K562 (cell line): Measurements from ENCODE around the gene ALKBH2. TPM values are rescaled to one million over a fixed set of nuclear protein-coding genes. Genes with fewer than 3 reads are reported as not detected.

Experiments used
- CREBBP ChIP-seq: IDR thresholded peaks from one replicate; pipeline ENCODE4 v1.6.1; 2012; ENCODE audit warnings: low read depth, mild to moderate bottlenecking, control low read depth, inconsistent platforms, low read length
- EP400 ChIP-seq: fragments of 450-650 bp; IDR thresholded peaks from 2 replicates; pipeline ENCODE4 v1.6.1; 2017; ENCODE audit warnings: antibody characterized with exemption, mild to moderate bottlenecking, moderate library complexity
- NONO ChIP-seq, 2 experiments: fragments of 200-400 bp in 1 of 2; fragments of 450-650 bp in 1 of 2; formaldehyde crosslinking in 1 of 2; IDR thresholded peaks; 2 replicates each; pipeline ENCODE4 v1.6.1; 2017; ENCODE audit warnings: low read depth in 2 of 2, mild to moderate bottlenecking in 2 of 2, moderate library complexity in 2 of 2, low read length in 1 of 2
- PML ChIP-seq: IDR thresholded peaks from 2 replicates; pipeline ENCODE4 v1.6.1; 2012; ENCODE audit warnings: low read length, inconsistent platforms
- PTTG1 ChIP-seq: fragments of 450-650 bp; IDR thresholded peaks from 2 replicates; pipeline ENCODE4 v1.6.1; 2016; ENCODE audit warnings: low read depth, mild to moderate bottlenecking, missing genetic modification characterization, missing compliant biosample characterization
- RBM15 ChIP-seq: fragments of 200-400 bp; formaldehyde crosslinking; IDR thresholded peaks from 2 replicates; pipeline ENCODE4 v1.6.1; 2018; ENCODE audit warnings: mild to moderate bottlenecking, low read length, moderate library complexity; ENCODE audit not compliant: insufficient read depth
- SAP30 ChIP-seq: fragments of 200-600 bp; sonication (generic); IDR thresholded peaks from 2 replicates; pipeline ENCODE4 v1.6.1; 2012; ENCODE audit warnings: borderline replicate concordance, low read depth, mild to moderate bottlenecking, moderate library complexity, low read length, control low read depth, inconsistent platforms; ENCODE audit not compliant: insufficient read depth, poor library complexity, severe bottlenecking
- SMAD1 ChIP-seq: fragments of 150-350 bp; IDR thresholded peaks from 2 replicates; pipeline ENCODE4 v1.6.1; 2014; ENCODE audit warnings: low read length, low read depth; ENCODE audit not compliant: partially characterized antibody
- SMARCA5 ChIP-seq: fragments of 450-650 bp; IDR thresholded peaks from 2 replicates; pipeline ENCODE4 v1.6.1; 2016
- TFAM ChIP-seq: fragments of 250-450 bp; sonication (Bioruptor Pico); conservative IDR thresholded peaks from 2 replicates; pipeline ENCODE4 v1.5.0; 2021; ENCODE audit warnings: mild to moderate bottlenecking, moderate library complexity
- ZBED1 ChIP-seq: IDR thresholded peaks from 2 replicates; pipeline ENCODE4 v1.6.1; 2014
- ZNF274 ChIP-seq: IDR thresholded peaks from 2 replicates; pipeline ENCODE4 v1.6.1; 2011; ENCODE audit warnings: low read depth, mild to moderate bottlenecking, low read length, moderate library complexity, borderline replicate concordance
- ZNF695 ChIP-seq: fragments of 450-650 bp; formaldehyde crosslinking; IDR thresholded peaks from 2 replicates; pipeline ENCODE4 v1.4.0; 2020; ENCODE audit warnings: mild to moderate bottlenecking, moderate library complexity
- ZNF699 ChIP-seq: fragments of 250-450 bp; sonication (Bioruptor Pico); IDR thresholded peaks from 2 replicates; pipeline ENCODE4 v1.8.0; 2021; ENCODE audit warnings: mild to moderate bottlenecking, moderate library complexity; ENCODE audit not compliant: insufficient replicate concordance
- polyA plus RNA-seq, 8 experiments: library from polyadenylated mRNA; depleted of rRNA in 4 of 8; stranded (reverse) in 5 of 8; unstranded in 3 of 8; fragments of >200 nt; fragmentation: Nextera tagmentation in 2 of 8; fragmentation: Illumina TruSeq in 1 of 8; extraction: Ambion mirVana in 2 of 8; extraction: Trizol in 1 of 8; gene quantifications; 2 replicates each; pipeline versions ENCODE4 v1.2.1 to v1.2.3, GENCODE V29; 2011 to 2014; ENCODE audit warnings: inconsistent platforms in 1 of 8, missing spikeins in 1 of 8
- total RNA-seq, 7 experiments: library from RNA; depleted of rRNA in 6 of 7; stranded (reverse); fragments of >200 nt in 6 of 7; fragmentation: Illumina TruSeq in 2 of 7; extraction: Trizol in 2 of 7; gene quantifications; 2 replicates each; pipeline versions ENCODE4 v1.2.1 to v1.2.3, GENCODE V29; 2011 to 2021; ENCODE audit warnings: low replicate concordance in 1 of 7
- TF ChIP-seq, protein P1 (sequence below): fragments of 450-650 bp; IDR thresholded peaks from 2 replicates; pipeline ENCODE4 v1.6.1; 2017; ENCODE audit warnings: antibody characterized with exemption
- TF ChIP-seq, protein P2 (sequence below): fragments of 450-650 bp; IDR thresholded peaks from one replicate; pipeline ENCODE4 v1.6.1; 2018; ENCODE audit warnings: mild to moderate bottlenecking, moderate library complexity; ENCODE audit not compliant: partially characterized antibody
- TF ChIP-seq, protein P3 (sequence below): sonication (generic); formaldehyde crosslinking; IDR thresholded peaks from 2 replicates; pipeline ENCODE4 v1.8.0; 2022; ENCODE audit warnings: mild to moderate bottlenecking, missing genetic modification reagents
- TF ChIP-seq, protein P4 (sequence below): fragments of 450-650 bp; IDR thresholded peaks from 2 replicates; pipeline ENCODE4 v1.7.0; 2016; ENCODE audit warnings: borderline replicate concordance
- TF ChIP-seq, protein P5 (sequence below): fragments of 250-450 bp; sonication (Bioruptor Pico); IDR thresholded peaks from 2 replicates; pipeline ENCODE4 v1.5.0; 2020; ENCODE audit warnings: mild to moderate bottlenecking, borderline replicate concordance

Gene ALKBH2
- total and polyA plus RNA-seq, 9 of the 15 experiments (the other 6 are each of a cell fraction or from before 2014, with no cell fraction given), result 5.9 to 56.1 (median 41.9) TPM

DNA sequence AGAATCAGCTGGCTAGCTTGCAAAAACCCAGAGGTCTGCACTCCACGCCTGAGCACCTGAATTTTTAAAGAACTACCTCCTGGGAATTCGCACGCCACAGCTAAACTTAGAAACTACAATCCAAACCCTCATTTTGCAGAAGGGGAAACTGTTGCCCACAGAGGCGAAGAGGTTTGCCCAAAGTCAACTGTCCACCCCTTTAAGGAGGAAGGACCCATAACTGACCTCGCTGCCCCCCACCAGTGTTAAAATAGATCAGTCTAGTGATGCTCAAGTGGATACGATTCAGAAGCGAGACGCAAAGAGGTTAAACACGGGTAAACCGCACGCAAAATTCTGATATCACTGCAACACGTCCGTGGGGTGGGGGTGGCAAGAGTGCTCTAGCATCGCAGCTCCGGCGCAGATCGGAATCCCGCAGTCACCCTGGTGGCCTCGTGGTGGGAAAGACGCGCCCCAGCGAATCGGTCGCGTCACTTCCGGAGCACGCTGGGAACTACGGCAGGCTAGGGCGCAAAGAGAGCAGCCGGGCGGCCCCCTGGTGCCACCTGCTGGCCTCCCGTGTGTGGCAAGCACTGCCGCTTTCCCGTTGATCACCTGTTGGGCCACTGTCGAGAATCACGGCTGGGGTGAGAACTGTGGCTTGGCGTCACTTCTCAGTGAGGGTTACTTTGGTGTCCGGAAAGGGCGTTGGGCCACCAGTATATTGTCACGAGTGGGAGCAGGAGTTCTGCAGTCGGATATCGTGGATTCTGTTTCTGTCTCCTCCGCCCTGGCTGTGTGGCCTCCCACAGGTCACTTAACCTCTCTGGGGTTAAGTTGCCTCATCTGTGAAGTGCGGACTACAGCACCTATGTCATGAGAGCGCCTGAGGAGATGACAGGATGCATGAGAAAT is at the start of gene ALKBH2 (continued):
- TF ChIP-seq, protein P1, sequence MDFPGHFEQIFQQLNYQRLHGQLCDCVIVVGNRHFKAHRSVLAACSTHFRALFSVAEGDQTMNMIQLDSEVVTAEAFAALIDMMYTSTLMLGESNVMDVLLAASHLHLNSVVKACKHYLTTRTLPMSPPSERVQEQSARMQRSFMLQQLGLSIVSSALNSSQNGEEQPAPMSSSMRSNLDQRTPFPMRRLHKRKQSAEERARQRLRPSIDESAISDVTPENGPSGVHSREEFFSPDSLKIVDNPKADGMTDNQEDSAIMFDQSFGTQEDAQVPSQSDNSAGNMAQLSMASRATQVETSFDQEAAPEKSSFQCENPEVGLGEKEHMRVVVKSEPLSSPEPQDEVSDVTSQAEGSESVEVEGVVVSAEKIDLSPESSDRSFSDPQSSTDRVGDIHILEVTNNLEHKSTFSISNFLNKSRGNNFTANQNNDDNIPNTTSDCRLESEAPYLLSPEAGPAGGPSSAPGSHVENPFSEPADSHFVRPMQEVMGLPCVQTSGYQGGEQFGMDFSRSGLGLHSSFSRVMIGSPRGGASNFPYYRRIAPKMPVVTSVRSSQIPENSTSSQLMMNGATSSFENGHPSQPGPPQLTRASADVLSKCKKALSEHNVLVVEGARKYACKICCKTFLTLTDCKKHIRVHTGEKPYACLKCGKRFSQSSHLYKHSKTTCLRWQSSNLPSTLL, result no peak
- TF ChIP-seq EP400 (peak; percentile 96), PML (peak; percentile 68), NONO (IDR thresholded peaks at IDR 0.05; ENCODE audit: low read depth in 2 of 2, low read length in 1 of 2) (0 out of 4 replicates have a peak, but pooled peaks of 1 of the 2 experiments have one; percentile 23), ZNF274 (no peak), CREBBP (no peak), PTTG1 (no peak), SMARCA5 (peak; percentile 97), SMAD1 (no peak), RBM15 (no peak), TFAM (CRISPR knock-in tag) (no peak), SAP30 (no peak), ZNF695 (CRISPR knock-in tag) (no peak), ZNF699 (no peak), ZBED1 (no peak)
- TF ChIP-seq, protein P2, sequence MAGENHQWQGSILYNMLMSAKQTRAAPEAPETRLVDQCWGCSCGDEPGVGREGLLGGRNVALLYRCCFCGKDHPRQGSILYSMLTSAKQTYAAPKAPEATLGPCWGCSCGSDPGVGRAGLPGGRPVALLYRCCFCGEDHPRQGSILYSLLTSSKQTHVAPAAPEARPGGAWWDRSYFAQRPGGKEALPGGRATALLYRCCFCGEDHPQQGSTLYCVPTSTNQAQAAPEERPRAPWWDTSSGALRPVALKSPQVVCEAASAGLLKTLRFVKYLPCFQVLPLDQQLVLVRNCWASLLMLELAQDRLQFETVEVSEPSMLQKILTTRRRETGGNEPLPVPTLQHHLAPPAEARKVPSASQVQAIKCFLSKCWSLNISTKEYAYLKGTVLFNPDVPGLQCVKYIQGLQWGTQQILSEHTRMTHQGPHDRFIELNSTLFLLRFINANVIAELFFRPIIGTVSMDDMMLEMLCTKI, result no peak
- TF ChIP-seq, protein P3, sequence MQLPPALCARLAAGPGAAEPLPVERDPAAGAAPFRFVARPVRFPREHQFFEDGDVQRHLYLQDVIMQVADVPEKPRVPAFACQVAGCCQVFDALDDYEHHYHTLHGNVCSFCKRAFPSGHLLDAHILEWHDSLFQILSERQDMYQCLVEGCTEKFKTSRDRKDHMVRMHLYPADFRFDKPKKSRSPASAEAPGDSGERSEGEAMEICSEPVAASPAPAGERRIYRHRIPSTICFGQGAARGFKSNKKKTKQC (CRISPR knock-in tag), result peak; percentile 85; the same call in 1 of the 2 replicates
- TF ChIP-seq, protein P4, sequence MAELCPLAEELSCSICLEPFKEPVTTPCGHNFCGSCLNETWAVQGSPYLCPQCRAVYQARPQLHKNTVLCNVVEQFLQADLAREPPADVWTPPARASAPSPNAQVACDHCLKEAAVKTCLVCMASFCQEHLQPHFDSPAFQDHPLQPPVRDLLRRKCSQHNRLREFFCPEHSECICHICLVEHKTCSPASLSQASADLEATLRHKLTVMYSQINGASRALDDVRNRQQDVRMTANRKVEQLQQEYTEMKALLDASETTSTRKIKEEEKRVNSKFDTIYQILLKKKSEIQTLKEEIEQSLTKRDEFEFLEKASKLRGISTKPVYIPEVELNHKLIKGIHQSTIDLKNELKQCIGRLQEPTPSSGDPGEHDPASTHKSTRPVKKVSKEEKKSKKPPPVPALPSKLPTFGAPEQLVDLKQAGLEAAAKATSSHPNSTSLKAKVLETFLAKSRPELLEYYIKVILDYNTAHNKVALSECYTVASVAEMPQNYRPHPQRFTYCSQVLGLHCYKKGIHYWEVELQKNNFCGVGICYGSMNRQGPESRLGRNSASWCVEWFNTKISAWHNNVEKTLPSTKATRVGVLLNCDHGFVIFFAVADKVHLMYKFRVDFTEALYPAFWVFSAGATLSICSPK, result no peak
- TF ChIP-seq, protein P5, sequence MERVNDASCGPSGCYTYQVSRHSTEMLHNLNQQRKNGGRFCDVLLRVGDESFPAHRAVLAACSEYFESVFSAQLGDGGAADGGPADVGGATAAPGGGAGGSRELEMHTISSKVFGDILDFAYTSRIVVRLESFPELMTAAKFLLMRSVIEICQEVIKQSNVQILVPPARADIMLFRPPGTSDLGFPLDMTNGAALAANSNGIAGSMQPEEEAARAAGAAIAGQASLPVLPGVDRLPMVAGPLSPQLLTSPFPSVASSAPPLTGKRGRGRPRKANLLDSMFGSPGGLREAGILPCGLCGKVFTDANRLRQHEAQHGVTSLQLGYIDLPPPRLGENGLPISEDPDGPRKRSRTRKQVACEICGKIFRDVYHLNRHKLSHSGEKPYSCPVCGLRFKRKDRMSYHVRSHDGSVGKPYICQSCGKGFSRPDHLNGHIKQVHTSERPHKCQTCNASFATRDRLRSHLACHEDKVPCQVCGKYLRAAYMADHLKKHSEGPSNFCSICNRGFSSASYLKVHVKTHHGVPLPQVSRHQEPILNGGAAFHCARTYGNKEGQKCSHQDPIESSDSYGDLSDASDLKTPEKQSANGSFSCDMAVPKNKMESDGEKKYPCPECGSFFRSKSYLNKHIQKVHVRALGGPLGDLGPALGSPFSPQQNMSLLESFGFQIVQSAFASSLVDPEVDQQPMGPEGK (CRISPR knock-in tag), result no peak
